Measurements from ENCODE around the gene CDK7.
A peak's percentile ranks its signal among the peaks of the same experiment; 100 is the strongest.

CDK7 gene

GRCh38 chr5:69257577-69257976 is 22.9 kb downstream of the CDK7 start:
- TF ChIP-seq POLR2A (IDR thresholded peaks at IDR 0.05; ENCODE audit: low read depth, low read length) = no peak
- DNase-seq (ENCODE audit: insufficient read length, low spot score) (no peak), FAIRE-seq (no peak)

- TF ChIP-seq POLR2A (IDR thresholded peaks at IDR 0.05; ENCODE audit: low read depth, low read length) = no peak
- DNase-seq (ENCODE audit: insufficient read length, low spot score) (peak; percentile 20), FAIRE-seq (peak; percentile 83)
Observed at GRCh38 chr5:69261034-69261433, 26.3 kb downstream of the CDK7 start.

GRCh38 chr5:69265931-69266330 is 31.2 kb downstream of the CDK7 start:
- DNase-seq (ENCODE audit: insufficient read length, low spot score) (no peak), FAIRE-seq (no peak)
- TF ChIP-seq POLR2A (IDR thresholded peaks at IDR 0.05; ENCODE audit: low read depth, low read length) = no peak

GRCh38 chr5:69268899-69269298 is 34.2 kb downstream of the CDK7 start:
- no peak for TF ChIP-seq POLR2A (IDR thresholded peaks at IDR 0.05; ENCODE audit: low read depth, low read length)
- no peak for FAIRE-seq
- DNase-seq (ENCODE audit: insufficient read length, low spot score) = no peak

GRCh38 chr5:69270840-69271239 is 36.2 kb downstream of the CDK7 start:
- no peak for TF ChIP-seq POLR2A (IDR thresholded peaks at IDR 0.05; ENCODE audit: low read depth, low read length)
- no peak for FAIRE-seq
- DNase-seq (ENCODE audit: insufficient read length, low spot score) = no peak

GRCh38 chr5:69271376-69271775 is 36.7 kb downstream of the CDK7 start:
- DNase-seq (ENCODE audit: insufficient read length, low spot score) (no peak), FAIRE-seq (peak; percentile 97)
- no peak for TF ChIP-seq POLR2A (IDR thresholded peaks at IDR 0.05; ENCODE audit: low read depth, low read length)

- no peak for TF ChIP-seq POLR2A (IDR thresholded peaks at IDR 0.05; ENCODE audit: low read depth, low read length)
- DNase-seq (ENCODE audit: insufficient read length, low spot score) = no peak
- no peak for FAIRE-seq
Observed at GRCh38 chr5:69275563-69275962, 40.9 kb downstream of the CDK7 start.

GRCh38 chr5:69276422-69277174 is 41.9 kb downstream of the CDK7 start:
- TF ChIP-seq POLR2A (IDR thresholded peaks at IDR 0.05; ENCODE audit: low read depth, low read length) = no peak
- peak; percentile 41 for FAIRE-seq
- DNase-seq (ENCODE audit: insufficient read length, low spot score) = no peak

- FAIRE-seq (no peak), DNase-seq (ENCODE audit: insufficient read length, low spot score) (no peak)
- TF ChIP-seq POLR2A (IDR thresholded peaks at IDR 0.05; ENCODE audit: low read depth, low read length) = no peak
Observed at GRCh38 chr5:69279517-69279916, 44.8 kb downstream of the CDK7 start.

- FAIRE-seq (no peak), DNase-seq (ENCODE audit: insufficient read length, low spot score) (no peak)
- no peak for TF ChIP-seq POLR2A (IDR thresholded peaks at IDR 0.05; ENCODE audit: low read depth, low read length)
Observed at GRCh38 chr5:69281114-69281513, 46.4 kb downstream of the CDK7 start.

- TF ChIP-seq POLR2A (IDR thresholded peaks at IDR 0.05; ENCODE audit: low read depth, low read length) = no peak
- FAIRE-seq (no peak), DNase-seq (ENCODE audit: insufficient read length, low spot score) (no peak)
Observed at GRCh38 chr5:69284203-69284602, 49.5 kb downstream of the CDK7 start.

GRCh38 chr5:69285448-69286116 is 50.9 kb downstream of the CDK7 start:
- TF ChIP-seq POLR2A (IDR thresholded peaks at IDR 0.05; ENCODE audit: low read depth, low read length) = no peak
- FAIRE-seq = no peak
- DNase-seq (ENCODE audit: insufficient read length, low spot score) = no peak

GRCh38 chr5:69288069-69288468 is 53.4 kb downstream of the CDK7 start:
- no peak for TF ChIP-seq POLR2A (IDR thresholded peaks at IDR 0.05; ENCODE audit: low read depth, low read length)
- DNase-seq (ENCODE audit: insufficient read length, low spot score) = no peak
- FAIRE-seq = no peak

GRCh38 chr5:69288688-69289087 is 54.0 kb downstream of the CDK7 start:
- no peak for FAIRE-seq

GRCh38 chr5:69292306-69292705 is 57.6 kb downstream of the CDK7 start:
- TF ChIP-seq POLR2A (IDR thresholded peaks at IDR 0.05; ENCODE audit: low read depth, low read length) = no peak

More at GRCh38 chr5:69288688-69289087, 54.0 kb downstream of the CDK7 start:
- DNase-seq (ENCODE audit: insufficient read length, low spot score) = no peak
- no peak for TF ChIP-seq POLR2A (IDR thresholded peaks at IDR 0.05; ENCODE audit: low read depth, low read length)

More at GRCh38 chr5:69292306-69292705, 57.6 kb downstream of the CDK7 start:
- FAIRE-seq = no peak
- DNase-seq (ENCODE audit: insufficient read length, low spot score) = no peak
